AG04450 (cell line): Measurements from ENCODE around the gene LCP1. TPM values are rescaled to one million over a fixed set of nuclear protein-coding genes. Genes with fewer than 3 reads are reported as not detected.

Experiments used
- CTCF ChIA-PET: fragments of 300-600, 350-600 bp; formaldehyde crosslinking; extraction: SDS; loops from one replicate; lab custom pipeline; 2022; ENCODE audit warnings: antibody characterized with exemption, inconsistent platforms; lab: Charles Lee
- POLR2A ChIA-PET: fragments of 350-600 bp; formaldehyde crosslinking; extraction: SDS; loops from one replicate; lab custom pipeline; 2021; ENCODE audit warnings: antibody characterized with exemption, inconsistent platforms; lab: Yijun Ruan, JAX
- DNase-seq: peaks from one replicate; pipeline ENCODE4 v3.0.0-alpha.2; 2011; ENCODE audit warnings: low read depth, low spot score
- H3K27ac ChIP-seq: one replicate; pipeline ENCODE4 v1.5.1; 2012; ENCODE audit warnings: low read depth, low read length, control low read depth
- H3K27me3 ChIP-seq: one replicate; pipeline ENCODE4 v1.6.0; 2012; ENCODE audit warnings: low read length; ENCODE audit not compliant: control insufficient read depth, insufficient read depth
- H3K4me3 ChIP-seq: 2 replicates; pipeline ENCODE4 v1.5.1; 2011; ENCODE audit warnings: mild to moderate bottlenecking, low read depth, low read length, control low read depth
- H3K9me3 ChIP-seq: 2 replicates; pipeline ENCODE4 v1.5.1; 2012; ENCODE audit warnings: low read length; ENCODE audit not compliant: control insufficient read depth, insufficient read depth
- CTCF ChIP-seq: IDR thresholded peaks from 2 replicates; pipeline ENCODE4 v1.5.1; 2011; ENCODE audit warnings: low read depth, low read length, control low read depth, inconsistent platforms
- polyA plus RNA-seq: library from polyadenylated mRNA; depleted of rRNA; stranded (reverse); fragments of >200 nt; gene quantifications from 2 replicates; pipeline ENCODE4 v1.2.3, GENCODE V29; 2011

Gene LCP1
- polyA plus RNA-seq, 1 experiment = not detected

GRCh38 chr13:46211483-46212351, 29.7 kb upstream of the LCP1 start, which contains the start of gene LRRC63:
LRRC63 (plus strand) TSS chr13:46211928; CDS start chr13:46213035, 1,107 bp downstream.
- no peak for DNase-seq
- H3K27me3 ChIP-seq = peaks cover 20% of the 10 kb centered on the region
- ChIA-PET CTCF (no interaction called here), POLR2A (no interaction called here)
- H3K27ac ChIP-seq = peak within 1 kb of the TSS; percentile 11
- TF ChIP-seq CTCF = no peak
- H3K4me3 ChIP-seq = peak within 1 kb of the TSS; percentile 50
- no peaks in the 10 kb centered on the region for H3K9me3 ChIP-seq

- Histone ChIP-seq H3K4me3 (peak overlapping the region; percentile 50; the same call in 1 of the 2 replicates), H3K9me3 (no peaks in the 10 kb centered on the region), H3K27ac (peak overlapping the region; percentile 11), H3K27me3 (peaks cover 20% of the 10 kb centered on the region)
- TF ChIP-seq CTCF = no peak
- ChIA-PET CTCF (no interaction called here), POLR2A (interaction anchor here (0.6 kb wide), 1 partner anchor 11 kb away, joined by 3 read pairs; no protein-coding TSS in a partner anchor)
- no peak for DNase-seq
Measured at GRCh38 chr13:46211116-46211482, 29.1 kb upstream of the LCP1 start.

- DNase-seq = no peak
- H3K9me3 ChIP-seq = no peaks in the 10 kb centered on the region
- H3K27ac ChIP-seq = no peak overlapping the region
- TF ChIP-seq CTCF = no peak
- ChIA-PET CTCF (no interaction called here), POLR2A (interaction anchor here (0.6 kb wide), 1 partner anchor 10 kb away, joined by 3 read pairs; no protein-coding TSS in a partner anchor)
- peaks cover 20% of the 10 kb centered on the region for H3K27me3 ChIP-seq
- H3K4me3 ChIP-seq = no peak overlapping the region
Measured at GRCh38 chr13:46210362-46211083, 28.5 kb upstream of the LCP1 start.

- TF ChIP-seq CTCF = no peak
- CTCF ChIA-PET = no interaction called here
- POLR2A ChIA-PET = no interaction called here
Measured at GRCh38 chr13:46207828-46208227, 25.9 kb upstream of the LCP1 start.

More at GRCh38 chr13:46207828-46208227, 25.9 kb upstream of the LCP1 start:
- no peaks in the 10 kb centered on the region for H3K9me3 ChIP-seq
- peaks cover 20% of the 10 kb centered on the region for H3K27me3 ChIP-seq
- no peak overlapping the region for H3K27ac ChIP-seq
- no peak for DNase-seq
- H3K4me3 ChIP-seq = no peak overlapping the region
